Measurements from ENCODE around the gene UBALD2.
"Not testable (repeated sequence)": the region's sequence is repeated elsewhere in the genome, so short reads cannot be mapped to it uniquely, and the experiment has no call there.

UBALD2 gene

GRCh38 chr17:76266244-76266938, 1.2 kb downstream of the UBALD2 start:
- DNase-seq: no peak

GRCh38 chr17:76267051-76267576, 2.0 kb downstream of the UBALD2 start:
- DNase-seq: no peak

- not testable (repeated sequence) for DNase-seq
These were observed 2.4 kb downstream of the UBALD2 start for GRCh38 chr17:76267581-76268001.

GRCh38 chr17:76268015-76268749, 3.0 kb downstream of the UBALD2 start:
- peak; percentile 53 for DNase-seq

GRCh38 chr17:76268991-76269981, 4.1 kb downstream of the UBALD2 start:
- no peak for DNase-seq

GRCh38 chr17:76270127-76270592, 5.0 kb downstream of the UBALD2 start:
- no peak for DNase-seq

- no peak for DNase-seq
These were observed 5.9 kb downstream of the UBALD2 start for GRCh38 chr17:76270770-76271668.

- DNase-seq: peak; percentile 79
These were observed 6.8 kb downstream of the UBALD2 start for GRCh38 chr17:76271669-76272540.

GRCh38 chr17:76272541-76273444, 7.6 kb downstream of the UBALD2 start:
- no peak for DNase-seq

- no peak for DNase-seq
These were observed 8.4 kb downstream of the UBALD2 start for GRCh38 chr17:76273445-76274111.

GRCh38 chr17:76274112-76274956, 9.2 kb downstream of the UBALD2 start:
- no peak for DNase-seq

- no peak for DNase-seq
These were observed 10.4 kb downstream of the UBALD2 start for GRCh38 chr17:76275382-76276068.

- no peak for DNase-seq
These were observed 10.9 kb downstream of the UBALD2 start for GRCh38 chr17:76276069-76276431.

- no peak for DNase-seq
These were observed 11.5 kb downstream of the UBALD2 start for GRCh38 chr17:76276461-76277299.

GRCh38 chr17:76277300-76278267, 12.4 kb downstream of the UBALD2 start:
- no peak for DNase-seq

All from NK-92 treated with Interleukin-12 subunit alpha and Interleukin-12 subunit beta, amount 100 ng/mL, for 24 hours (cell line).